GM18498 (cell line): ENCODE data around the gene SLC29A3.
"Not testable (repeated sequence)": the region's sequence is repeated elsewhere in the genome, so short reads cannot be mapped to it uniquely, and the experiment has no call there.

Experiments
- ATAC-seq: cut with Tn5 transposase; IDR thresholded peaks from one replicate; pipeline ENCODE4 v1.9.1; 2021; ENCODE audit warnings: mild to moderate bottlenecking, moderate library complexity; ENCODE audit not compliant: unreplicated experiment

SLC29A3 gene

GRCh38 chr10:71283876-71284275 is 35.2 kb upstream of the SLC29A3 start:
- ATAC-seq: no peak

GRCh38 chr10:71284544-71285179 is 34.4 kb upstream of the SLC29A3 start:
- no peak for ATAC-seq

GRCh38 chr10:71285180-71285545 is 33.9 kb upstream of the SLC29A3 start:
- ATAC-seq: no peak

GRCh38 chr10:71285986-71286385 is 33.1 kb upstream of the SLC29A3 start:
- no peak for ATAC-seq

- ATAC-seq: no peak
Measured at GRCh38 chr10:71286521-71287294, 32.4 kb upstream of the SLC29A3 start.

GRCh38 chr10:71287456-71287855 is 31.6 kb upstream of the SLC29A3 start:
- no peak for ATAC-seq

- no peak for ATAC-seq
Measured at GRCh38 chr10:71288461-71288860, 30.6 kb upstream of the SLC29A3 start.

GRCh38 chr10:71289421-71290130 is 29.5 kb upstream of the SLC29A3 start:
- no peak for ATAC-seq

GRCh38 chr10:71290331-71290730 is 28.7 kb upstream of the SLC29A3 start:
- no peak for ATAC-seq

- ATAC-seq: no peak
Measured at GRCh38 chr10:71290806-71291527, 28.1 kb upstream of the SLC29A3 start.

- no peak for ATAC-seq
Measured at GRCh38 chr10:71291528-71291900, 27.5 kb upstream of the SLC29A3 start.

- no peak for ATAC-seq
Measured at GRCh38 chr10:71292624-71293445, 26.2 kb upstream of the SLC29A3 start.

GRCh38 chr10:71293446-71294084 is 25.5 kb upstream of the SLC29A3 start:
- ATAC-seq: no peak

GRCh38 chr10:71294091-71294561 is 24.9 kb upstream of the SLC29A3 start:
- ATAC-seq: no peak

- ATAC-seq: no peak
Measured at GRCh38 chr10:71294856-71295255, 24.2 kb upstream of the SLC29A3 start.

- no peak for ATAC-seq
Measured at GRCh38 chr10:71295641-71296040, 23.4 kb upstream of the SLC29A3 start.

GRCh38 chr10:71296086-71296485 is 23.0 kb upstream of the SLC29A3 start:
- no peak for ATAC-seq

- ATAC-seq: not testable (repeated sequence)
Measured at GRCh38 chr10:71296811-71297210, 22.2 kb upstream of the SLC29A3 start.

- no peak for ATAC-seq
Measured at GRCh38 chr10:71297343-71297742, 21.7 kb upstream of the SLC29A3 start.
